Activated T-cell treated with anti-CD3 and anti-CD28 coated beads, Interleukin-2, amount 50 U/mL, for 48 hours (primary cell): ENCODE measurements around the gene E2F1.
"Not testable (repeated sequence)": the region's sequence is repeated elsewhere in the genome, so short reads cannot be mapped to it uniquely, and the experiment has no call there.

Source experiments
- DNase-seq, 2 experiments: peaks; one replicate each; pipeline ENCODE4 v3.0.0-alpha.2; 2020

E2F1 gene

GRCh38 chr20:33710681-33711445, 24.7 kb upstream of the E2F1 start:
- DNase-seq, result no peak

DNA sequence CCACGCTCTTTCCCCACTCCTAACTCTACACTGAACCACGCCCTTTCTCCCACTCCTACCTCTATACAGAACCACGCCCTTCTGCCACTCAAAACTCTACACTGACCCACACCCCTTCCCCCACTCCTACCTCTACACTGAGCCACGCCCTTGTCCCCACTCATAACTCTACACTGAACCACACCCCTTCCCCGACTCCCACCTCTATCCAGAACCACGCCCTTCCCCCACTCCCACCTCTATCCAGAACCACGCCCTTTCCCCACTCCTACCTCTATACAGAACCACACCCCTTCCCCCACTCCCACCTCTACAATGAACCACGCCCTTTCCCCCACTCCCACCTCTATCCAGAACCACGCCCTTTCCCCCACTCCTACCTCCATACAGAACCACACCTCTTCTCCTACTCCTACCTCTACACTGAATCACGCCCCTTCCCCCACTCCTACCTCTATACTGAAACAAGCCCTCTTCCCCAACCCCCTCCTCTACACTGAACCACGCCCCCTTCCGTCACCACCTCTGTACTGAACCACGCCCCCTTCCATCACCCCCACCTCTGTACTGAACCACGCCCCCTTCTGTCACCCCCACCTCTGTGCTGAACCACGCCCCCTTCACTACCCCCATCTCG, 23.8 kb upstream of the E2F1 start:
- no peak for DNase-seq

- peak in 1 of 2 experiments; percentile 24 for DNase-seq
Measured at GRCh38 chr20:33709398-33709797, 23.2 kb upstream of the E2F1 start.

DNA sequence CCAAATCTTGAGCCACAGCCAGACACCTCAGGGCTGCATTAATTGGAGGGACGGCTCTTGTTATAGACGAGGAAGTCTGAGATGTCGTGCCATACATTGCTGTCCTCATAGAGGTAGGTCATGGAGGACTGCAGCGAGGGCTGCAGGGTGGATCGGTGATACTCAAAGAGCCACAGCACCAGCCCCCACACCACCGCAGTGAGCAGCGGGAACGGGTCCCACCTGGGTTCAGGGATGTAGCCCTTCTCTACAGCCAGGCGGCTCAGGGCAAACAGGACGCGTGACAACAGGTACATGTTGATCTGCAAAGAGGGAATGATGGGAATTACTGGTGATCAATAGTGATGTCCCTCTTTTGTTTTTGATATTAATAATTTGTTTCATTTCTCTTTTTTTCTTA, 21.5 kb upstream of the E2F1 start:
- no peak for DNase-seq

GRCh38 chr20:33704197-33704924, 18.2 kb upstream of the E2F1 start:
- DNase-seq, result no peak

GRCh38 chr20:33703498-33704137, 17.4 kb upstream of the E2F1 start:
- DNase-seq, result no peak

DNA sequence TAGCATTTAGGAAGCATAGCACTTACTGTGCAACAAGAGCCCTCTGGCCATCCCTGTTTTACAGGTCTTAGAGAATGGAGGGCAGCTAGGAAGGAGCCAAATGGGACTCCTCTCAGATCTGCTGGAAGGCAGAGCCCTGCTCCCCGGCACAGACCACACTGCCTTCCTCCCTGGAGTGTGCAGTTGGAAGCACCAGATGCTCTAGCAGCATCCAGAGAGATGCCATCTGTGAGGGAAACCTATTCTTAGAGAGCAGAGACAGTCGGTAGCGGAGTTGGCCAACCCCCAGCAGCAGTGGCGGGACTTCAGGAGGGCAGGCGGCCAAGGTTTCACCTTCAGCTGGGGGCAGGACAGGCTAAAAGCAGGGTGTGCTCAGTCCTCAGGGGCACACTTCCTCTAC, 16.7 kb upstream of the E2F1 start:
- no peak for DNase-seq

GRCh38 chr20:33701629-33702450, 15.7 kb upstream of the E2F1 start:
- DNase-seq, result no peak

- DNase-seq, result not testable (repeated sequence)
Measured at GRCh38 chr20:33700696-33701441, 14.7 kb upstream of the E2F1 start.

DNA sequence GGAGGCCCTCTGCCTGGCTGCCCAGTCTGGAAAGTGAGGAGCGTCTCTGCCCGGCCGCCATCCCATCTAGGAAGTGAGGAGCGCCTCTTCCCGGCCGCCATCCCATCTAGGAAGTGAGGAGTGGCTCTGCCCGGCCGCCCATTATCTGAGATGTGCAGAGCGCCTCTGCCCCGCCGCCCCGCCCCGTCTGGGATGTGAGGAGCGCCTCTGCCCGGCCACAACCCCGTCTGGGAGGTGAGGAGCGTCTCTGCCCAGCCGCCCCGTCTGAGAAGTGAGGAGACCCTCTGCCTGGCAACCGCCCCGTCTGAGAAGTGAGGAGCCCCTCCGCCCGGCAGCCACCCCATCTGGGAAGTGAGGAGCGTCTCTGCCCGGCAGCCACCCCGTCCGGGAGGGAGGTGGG, 12.8 kb upstream of the E2F1 start:
- DNase-seq, result not testable (repeated sequence)

DNA sequence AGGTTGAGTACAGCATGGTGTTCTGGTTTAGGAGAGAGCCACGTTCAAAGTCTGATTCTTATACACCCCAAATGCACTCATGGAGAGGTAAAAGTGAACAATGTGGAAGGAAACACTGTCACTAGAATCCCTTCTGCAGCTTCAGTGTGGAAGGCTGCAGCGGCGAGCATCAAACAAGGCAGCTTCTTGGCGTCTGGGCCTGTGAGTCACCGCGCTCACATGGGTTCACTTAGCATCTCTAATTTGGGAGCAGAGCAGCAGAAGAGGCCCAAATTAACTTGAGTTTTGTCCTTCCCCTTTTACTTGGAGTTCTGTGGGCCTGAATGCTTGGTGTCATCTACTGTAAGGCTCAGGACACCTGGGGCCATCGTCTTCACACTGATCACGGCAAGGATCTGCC, 10.9 kb upstream of the E2F1 start:
- no peak for DNase-seq

DNA sequence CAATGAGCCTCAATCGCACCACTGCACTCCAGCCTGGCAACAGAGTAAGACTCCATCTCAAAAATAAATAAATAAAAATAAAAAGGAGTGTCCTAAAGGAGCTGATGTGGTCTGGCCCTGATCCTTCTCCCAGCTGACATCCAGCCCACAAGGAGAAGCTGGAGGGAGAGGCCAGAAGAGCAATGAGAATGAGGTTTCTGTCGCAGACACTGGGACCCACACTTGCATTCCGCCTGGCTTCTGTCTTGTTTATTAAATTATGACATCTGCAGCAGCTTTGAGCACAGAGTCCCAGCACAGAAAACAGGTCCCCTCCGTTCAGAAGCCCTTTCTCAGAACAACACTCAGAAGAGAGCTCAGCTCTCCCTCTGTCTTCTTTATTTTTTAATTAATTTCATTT, 10.3 kb upstream of the E2F1 start:
- no peak for DNase-seq

- no peak for DNase-seq
Measured at GRCh38 chr20:33694639-33695012, 8.4 kb upstream of the E2F1 start.

DNA sequence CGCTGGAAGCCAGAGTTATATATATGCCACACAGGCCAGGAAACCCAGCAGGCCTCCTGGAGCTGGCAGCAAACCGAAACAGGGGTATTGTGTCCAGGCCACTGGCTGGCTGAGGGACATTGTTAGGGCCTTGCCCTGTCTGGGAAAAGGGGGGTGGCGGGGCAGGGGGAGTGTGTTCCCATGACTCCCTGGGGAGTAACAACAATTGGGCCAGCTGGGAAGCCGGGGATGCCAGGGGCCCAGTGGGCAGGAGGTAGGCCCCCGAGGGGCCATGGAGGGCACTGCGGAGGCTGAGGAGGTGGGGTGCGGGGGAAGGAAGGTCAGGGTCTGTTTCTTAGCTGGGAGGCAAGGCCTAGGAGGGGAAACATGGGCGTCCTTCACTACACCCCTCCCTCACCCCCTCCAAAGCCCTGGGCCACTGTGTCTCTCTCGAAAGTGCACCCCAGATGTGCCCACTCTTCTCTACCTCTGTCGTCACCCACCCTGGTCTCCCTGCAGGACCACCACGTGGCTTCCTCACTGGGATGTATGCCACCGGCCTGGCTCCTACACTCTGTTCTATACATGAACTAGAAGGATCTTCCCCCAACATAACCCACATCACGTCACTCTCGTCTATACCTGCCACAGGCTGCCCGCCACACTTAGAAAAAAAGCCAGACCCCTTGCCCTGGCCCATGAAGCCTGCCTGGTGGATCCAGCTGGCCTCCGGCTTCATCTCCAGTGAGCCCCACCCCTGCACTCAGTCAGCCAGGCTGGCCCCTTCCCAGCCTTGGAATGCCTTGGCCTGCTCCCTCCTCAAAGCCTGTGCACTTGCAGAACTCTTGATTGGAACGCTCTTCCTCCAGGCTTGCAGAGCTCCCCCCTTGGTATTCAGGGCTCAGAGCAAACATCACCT, 7.8 kb upstream of the E2F1 start:
- DNase-seq, result no peak

- DNase-seq, result no peak
Measured at GRCh38 chr20:33693289-33693688, 7.1 kb upstream of the E2F1 start.

DNA sequence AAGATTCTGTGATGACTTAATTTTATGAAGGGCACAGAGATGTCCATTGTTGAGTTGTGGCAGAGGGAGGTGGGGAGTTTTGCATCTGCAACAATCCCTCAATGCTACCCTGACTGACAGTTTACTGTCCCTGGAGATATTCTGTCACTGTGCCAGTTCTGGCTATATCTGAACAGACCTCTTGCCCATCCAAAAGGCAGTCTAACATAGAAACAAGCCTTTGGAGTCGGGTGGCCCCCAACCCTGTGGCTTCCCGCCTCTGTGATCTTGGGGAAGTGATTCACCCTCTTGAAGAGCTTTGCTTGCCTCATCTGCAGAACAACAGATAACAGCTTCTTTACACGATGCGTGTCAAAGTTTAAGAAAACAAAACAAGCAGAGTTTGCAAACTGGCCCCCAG, 3.8 kb upstream of the E2F1 start:
- DNase-seq, result peak; percentile 69 to 72

- no peak for DNase-seq
Measured at GRCh38 chr20:33689493-33689892, 3.3 kb upstream of the E2F1 start.

- no peak for DNase-seq
Measured at GRCh38 chr20:33688938-33689424, 2.8 kb upstream of the E2F1 start.

- DNase-seq, result peak in 1 of 2 experiments; percentile 44
Measured at GRCh38 chr20:33687993-33688937, 2.1 kb upstream of the E2F1 start.
